H1 (cell line): Measurements from ENCODE around the gene NBPF1. TPM values are rescaled to one million over a fixed set of nuclear protein-coding genes. Genes with fewer than 3 reads are reported as not detected.
A peak's percentile ranks its signal among the peaks of the same experiment; 100 is the strongest.

Source experiments
- polyA plus RNA-seq, 7 experiments: library from polyadenylated mRNA; depleted of rRNA in 3 of 7; stranded (reverse) in 5 of 7; unstranded in 2 of 7; fragments of >200 nt in 5 of 7; fragments of 200-250 nt in 2 of 7; gene quantifications; 1 replicate in 5 of 7; 2 replicates in 1 of 7; 4 replicates in 1 of 7; pipeline versions ENCODE4 v1.2.1 to v1.2.3, GENCODE V29; 2011 to 2013; ENCODE audit warnings: missing spikeins in 2 of 7, mixed read lengths in 2 of 7
- total RNA-seq: library from RNA; stranded (reverse); fragmentation: NEBNext Ultra II Directional; extraction: Animal tissue kit (Norgen Biotek cat#: 25700); gene quantifications from 2 replicates; pipeline ENCODE4 v1.2.1, GENCODE V29; 2021
- TF ChIP-seq, protein P1 (sequence below): IDR thresholded peaks from 2 replicates; pipeline ENCODE4 v1.6.1; 2012; ENCODE audit warnings: low read length, inconsistent platforms

The NBPF1 gene
- total and polyA plus RNA-seq, 2 of the 8 experiments (the other 6 are each of a cell fraction or from before 2014, with no cell fraction given): 9.6 to 19.3 TPM

DNA sequence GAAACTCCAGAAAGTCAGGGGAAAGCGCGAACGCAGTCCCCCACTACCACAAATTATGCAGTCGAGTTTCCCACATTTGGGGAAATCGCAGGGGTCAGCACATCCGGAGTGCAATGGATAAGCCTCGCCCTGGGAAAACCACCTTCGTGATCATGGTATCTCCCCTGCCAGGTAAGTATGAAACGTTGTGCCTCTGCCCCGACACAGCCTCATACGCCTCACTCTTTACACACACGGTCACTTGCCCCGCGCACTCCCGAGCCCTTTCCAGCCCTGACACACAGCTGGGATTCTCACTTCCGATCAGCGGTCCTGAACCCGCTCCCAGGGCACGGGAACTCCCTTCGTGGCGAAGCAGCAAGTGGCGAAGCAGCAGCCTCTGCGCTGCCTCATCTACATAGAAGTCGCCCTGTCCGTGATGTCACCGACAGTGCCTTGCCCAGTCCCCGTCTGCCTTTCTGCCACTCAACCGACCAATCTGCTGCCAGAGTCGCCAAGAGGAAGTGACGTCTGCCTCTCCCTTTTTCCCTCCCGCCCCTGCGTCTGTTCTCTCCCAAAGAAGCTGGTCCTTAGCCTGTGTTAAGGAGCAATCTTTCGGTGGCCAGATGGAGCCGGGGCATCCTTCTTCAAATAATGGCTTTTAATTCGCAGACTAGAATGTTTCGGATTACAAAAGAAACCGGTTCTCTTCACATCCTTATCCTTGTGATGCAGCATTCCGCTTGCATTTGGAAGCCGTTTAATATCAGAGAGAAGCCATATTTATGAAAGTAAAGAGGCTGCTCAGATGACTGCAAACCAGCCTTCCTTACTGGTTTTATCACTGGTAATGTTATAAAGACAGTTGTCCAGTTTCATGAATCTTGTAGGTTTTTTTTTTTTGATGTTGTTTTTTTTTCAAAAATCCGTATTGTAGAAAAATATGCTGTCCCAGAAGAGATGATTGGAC is 99.0 kb downstream of the NBPF1 start, which contains the start of gene RNU1-1 (continued):
- TF ChIP-seq, protein P1, sequence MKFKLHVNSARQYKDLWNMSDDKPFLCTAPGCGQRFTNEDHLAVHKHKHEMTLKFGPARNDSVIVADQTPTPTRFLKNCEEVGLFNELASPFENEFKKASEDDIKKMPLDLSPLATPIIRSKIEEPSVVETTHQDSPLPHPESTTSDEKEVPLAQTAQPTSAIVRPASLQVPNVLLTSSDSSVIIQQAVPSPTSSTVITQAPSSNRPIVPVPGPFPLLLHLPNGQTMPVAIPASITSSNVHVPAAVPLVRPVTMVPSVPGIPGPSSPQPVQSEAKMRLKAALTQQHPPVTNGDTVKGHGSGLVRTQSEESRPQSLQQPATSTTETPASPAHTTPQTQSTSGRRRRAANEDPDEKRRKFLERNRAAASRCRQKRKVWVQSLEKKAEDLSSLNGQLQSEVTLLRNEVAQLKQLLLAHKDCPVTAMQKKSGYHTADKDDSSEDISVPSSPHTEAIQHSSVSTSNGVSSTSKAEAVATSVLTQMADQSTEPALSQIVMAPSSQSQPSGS: peak; percentile 79
